NCI-H1105 treated with DMSO at 0.1 percent for 48 hours (cell line): ENCODE measurements around the gene DSG2.
A peak's percentile ranks its signal among the peaks of the same experiment; 100 is the strongest.

Experiments
- DNase-seq: peaks from one replicate; lab custom pipeline; 2025; lab: John Stamatoyannopoulos, UW

Gene DSG2

DNA sequence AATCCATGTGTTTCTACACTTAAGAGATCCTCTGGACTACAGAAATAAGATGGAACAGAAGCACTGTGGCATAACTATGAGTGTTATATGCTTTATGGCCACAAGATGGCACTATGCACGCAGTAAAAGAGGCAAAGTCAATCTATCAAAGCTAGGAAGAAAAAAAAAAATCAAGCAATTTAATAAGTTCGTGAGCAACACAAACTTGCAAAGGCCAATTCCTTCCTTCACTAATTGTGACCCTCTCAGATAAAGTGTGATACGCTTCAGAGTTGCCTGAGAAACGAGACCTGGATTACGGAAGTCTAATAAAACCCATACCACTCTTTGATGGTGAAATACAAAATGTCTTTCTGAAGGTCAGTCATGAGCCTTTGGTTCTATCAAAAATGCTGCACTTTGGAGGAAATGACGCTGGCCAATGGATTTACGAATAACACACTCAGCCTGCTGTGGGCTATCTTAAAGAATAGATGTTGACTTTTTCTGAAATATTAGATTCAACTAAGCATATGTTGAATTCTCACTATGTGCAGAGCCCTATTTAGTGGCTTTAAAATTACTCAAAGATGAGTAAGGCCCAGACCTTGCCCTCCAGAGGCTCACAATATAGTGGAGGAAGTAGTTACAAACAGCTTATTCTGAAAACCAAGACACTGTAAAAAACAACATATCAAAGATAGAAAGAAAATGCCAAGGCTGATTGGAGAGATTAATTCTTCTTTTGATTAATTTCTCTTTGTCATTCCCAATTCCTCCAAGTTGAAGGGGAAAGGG is 58.2 kb downstream of the DSG2 start:
- peak; percentile 75 for DNase-seq

GRCh38 chr18:31557446-31557845 is 59.5 kb downstream of the DSG2 start:
- no peak for DNase-seq

DNA sequence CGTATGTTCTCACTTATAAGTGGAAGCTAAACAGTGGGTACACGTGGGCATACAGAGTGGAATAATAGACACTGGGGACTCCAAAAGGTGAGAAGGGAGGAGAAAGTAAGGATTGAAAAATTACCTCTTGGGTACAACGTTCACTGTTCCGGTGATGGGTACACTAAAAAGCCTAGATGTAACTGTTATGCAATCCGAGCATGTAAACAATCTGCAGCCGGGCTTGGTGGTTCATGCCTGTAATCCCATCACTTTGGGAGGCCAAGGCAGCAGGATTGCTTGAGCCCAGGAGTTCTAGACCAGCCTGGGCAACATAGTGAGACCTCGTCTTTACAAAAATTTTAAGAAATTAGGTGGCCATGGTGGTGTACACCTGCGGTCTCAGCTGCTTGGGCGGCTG is 60.6 kb downstream of the DSG2 start:
- DNase-seq, result no peak

- no peak for DNase-seq
These were observed 64.7 kb downstream of the DSG2 start for GRCh38 chr18:31562726-31563125.

DNA sequence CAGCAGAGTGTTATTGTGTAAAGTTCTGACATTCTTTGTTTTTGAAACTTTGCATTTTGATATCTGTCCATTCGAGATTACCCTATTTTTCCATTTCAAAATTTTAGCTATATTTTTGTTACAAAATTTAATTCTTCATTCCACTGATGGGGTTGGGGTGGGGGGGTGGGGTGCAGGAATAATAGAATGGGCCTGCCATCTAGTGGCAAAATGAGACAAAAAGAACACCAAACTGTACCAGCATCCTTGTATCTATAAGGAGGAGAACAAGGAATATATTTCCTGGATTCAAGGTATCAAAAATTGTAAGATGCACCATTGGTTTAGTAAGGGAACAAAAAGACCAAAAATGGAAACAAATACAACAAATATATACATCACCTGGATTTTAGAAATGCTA is 65.8 kb downstream of the DSG2 start:
- DNase-seq, result no peak

- DNase-seq, result no peak
These were observed 67.4 kb downstream of the DSG2 start for GRCh38 chr18:31565345-31565744.

GRCh38 chr18:31565782-31566512 is 68.0 kb downstream of the DSG2 start:
- no peak for DNase-seq

GRCh38 chr18:31566576-31567306 is 68.8 kb downstream of the DSG2 start:
- DNase-seq, result no peak

GRCh38 chr18:31572368-31572767 is 74.4 kb downstream of the DSG2 start:
- no peak for DNase-seq

DNA sequence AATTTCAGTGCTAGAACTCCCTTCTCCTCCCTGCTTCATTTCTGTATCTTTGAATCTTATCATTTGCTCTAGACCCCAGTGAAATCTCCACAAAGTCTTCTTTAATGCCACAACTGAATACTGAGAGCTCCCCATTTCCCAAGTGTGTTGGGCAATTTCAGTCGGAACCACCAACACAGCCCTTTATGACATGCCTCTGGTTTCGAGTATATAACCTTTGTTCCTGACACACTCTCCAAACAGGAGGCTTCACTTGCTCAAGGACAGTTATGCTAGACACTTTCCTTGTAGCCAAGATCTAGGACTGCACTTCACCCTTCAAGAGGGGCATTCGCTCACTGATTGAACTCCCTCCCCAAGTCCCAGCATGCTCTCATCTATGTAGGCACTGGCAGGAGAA is 75.1 kb downstream of the DSG2 start:
- DNase-seq, result no peak

DNA sequence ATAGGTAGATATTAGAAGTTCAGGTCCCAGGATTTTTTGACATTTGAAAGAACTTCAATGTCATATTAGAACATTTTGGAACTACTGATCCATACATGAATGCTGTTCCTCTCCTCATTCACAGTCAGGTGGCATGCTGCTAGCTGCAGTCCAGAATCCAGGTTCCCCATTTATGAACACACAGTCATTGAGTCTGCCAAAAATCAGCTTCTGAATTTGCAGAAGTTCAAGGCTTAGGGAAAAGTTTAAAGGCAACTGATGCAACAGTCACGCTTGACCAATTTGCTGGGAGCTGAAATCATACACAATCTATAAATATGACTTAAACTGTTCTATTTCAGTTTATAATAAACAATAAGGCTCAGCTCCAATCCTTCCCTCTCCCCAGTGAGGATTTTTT is 76.4 kb downstream of the DSG2 start:
- DNase-seq, result no peak

GRCh38 chr18:31575515-31576257 is 77.7 kb downstream of the DSG2 start:
- DNase-seq, result no peak

DNA sequence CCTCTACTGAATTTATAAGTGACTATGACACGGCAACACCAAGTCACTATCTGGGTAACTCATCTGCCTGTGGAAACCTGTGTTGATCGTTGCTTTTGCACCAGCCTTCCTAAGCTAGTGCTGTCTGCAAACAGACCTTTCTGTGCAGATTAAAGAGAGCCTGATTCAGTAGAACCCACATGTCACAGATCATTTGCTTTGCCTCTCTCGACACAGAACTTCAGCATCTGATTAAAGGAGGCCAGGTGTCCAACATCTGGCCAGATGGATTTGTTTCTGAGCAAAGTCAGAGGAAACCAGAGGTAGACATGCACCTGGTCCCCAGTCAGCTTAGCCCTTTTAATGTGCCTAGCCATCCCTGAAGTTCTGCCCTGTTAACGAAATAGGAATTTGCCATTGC is 78.7 kb downstream of the DSG2 start:
- DNase-seq, result no peak

DNA sequence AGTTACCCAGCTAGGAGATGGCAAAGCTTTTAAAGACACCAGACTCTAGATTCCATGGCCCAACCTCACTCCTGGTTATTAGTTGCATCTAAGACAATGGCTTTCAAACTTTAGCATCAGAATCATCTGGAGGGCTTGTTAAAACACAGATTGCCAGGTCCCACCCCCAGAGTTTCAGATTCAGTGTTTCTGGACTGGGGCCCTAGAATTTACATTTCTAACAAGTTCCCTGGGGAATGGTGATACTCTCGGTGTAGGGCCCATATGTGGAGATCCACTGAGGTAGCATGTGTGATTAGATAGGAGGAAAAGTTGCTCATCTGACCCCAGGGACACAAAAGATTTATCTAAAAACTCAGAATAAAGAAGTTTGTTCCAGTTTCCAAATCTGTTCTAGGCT is 79.2 kb downstream of the DSG2 start:
- DNase-seq, result no peak

DNA sequence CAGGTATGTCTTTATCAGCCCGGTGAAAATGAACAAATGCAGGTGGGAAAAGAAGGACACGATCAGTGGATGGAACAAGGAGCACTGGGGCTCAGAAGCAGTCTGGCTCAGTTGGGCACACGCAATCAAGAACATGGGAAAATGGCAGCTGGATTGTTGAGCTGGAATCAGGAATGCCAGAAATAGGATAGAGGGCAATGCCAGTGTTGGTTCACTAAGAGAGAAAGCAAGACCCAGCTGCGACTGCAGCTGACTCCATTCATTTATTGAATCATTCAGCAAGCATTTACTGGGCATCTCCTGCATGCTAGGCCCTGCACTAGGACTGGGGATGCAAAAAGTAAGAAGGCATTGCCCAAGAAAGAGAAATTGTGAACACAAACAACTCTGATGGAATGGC is 80.1 kb downstream of the DSG2 start:
- no peak for DNase-seq

DNA sequence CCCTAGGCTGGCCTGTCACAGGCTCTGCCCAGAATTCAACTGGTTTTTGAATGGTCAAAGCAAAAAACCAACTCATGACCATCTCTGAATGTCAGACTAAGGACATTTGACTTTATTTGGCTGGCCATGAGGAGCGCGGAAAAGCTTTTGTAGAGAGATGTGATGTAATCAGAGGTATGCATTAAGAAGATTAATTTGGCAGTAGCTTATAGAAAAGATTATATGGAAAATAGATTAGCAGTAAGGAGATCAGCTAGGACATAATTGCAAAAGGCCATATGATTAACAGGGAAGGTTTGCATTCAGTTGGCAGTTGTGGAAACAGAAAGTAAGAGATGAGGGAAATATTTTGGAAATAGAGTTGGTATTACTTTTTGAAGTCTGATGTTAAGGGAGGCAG is 81.4 kb downstream of the DSG2 start:
- DNase-seq, result no peak

DNA sequence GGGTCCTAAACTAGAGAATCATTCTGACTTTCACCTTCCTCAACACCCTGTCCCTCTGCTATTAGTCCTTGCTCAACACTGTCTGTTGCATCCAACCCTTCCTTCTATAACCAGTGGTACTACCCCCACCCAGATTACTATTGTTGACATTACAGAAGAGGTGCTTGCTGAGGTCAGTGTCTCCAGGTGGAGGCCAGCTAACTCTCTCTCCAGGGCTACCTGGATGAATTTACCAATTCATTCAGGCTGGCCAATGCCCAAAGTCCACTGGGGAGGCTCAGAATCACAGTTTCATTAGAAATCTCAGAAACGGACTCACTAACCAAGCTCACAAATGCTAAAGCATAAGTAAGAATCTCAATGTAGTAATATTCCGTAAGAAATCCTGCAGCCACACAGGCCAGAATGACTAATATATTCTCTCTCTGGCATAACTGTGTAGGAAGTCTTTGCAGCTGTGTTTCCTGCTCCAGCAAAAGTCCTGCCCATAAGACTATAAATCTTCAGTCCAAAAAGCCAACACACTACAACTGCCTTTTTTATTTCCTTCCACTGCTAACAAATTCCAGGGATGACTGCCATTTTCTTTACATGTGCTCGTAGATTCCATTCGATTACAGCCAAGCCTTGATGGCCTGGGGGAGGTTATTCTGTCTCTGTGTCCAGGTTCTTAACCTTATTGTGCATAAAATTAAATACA is 83.7 kb downstream of the DSG2 start:
- no peak for DNase-seq

DNA sequence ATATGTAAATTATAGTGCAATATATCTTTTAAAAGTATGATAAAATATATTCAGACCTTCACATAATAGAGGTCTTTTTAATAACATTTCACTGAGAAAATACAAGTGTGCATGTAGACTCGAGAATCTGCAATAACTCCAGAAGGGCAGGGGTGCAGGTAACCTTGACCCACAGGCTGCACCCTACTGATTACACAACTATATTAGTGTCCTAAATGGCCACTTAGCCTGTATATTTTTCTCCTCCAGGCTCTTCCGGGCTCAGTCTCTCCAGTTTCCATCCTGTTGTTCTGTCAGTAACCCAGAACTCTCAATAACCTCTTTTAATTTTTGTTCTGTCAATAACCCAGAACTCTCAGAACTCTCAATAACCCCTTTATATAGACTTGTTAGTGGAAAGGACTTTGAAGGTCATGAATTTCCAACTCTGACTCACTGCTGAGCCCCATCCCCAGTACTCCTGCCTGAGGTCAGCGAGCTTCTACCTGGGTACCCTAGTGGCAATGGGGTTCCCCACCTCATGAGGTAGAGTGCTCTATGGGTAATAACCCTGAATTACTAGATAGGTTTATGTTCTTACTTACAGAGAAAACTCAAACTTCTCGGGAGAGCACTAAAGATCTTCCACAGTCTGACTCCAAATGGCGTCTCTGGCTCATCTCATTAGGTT is 85.3 kb downstream of the DSG2 start:
- DNase-seq, result no peak

GRCh38 chr18:31585991-31586390 is 88.0 kb downstream of the DSG2 start:
- DNase-seq, result no peak

GRCh38 chr18:31586616-31587015 is 88.6 kb downstream of the DSG2 start:
- DNase-seq, result no peak

DNA sequence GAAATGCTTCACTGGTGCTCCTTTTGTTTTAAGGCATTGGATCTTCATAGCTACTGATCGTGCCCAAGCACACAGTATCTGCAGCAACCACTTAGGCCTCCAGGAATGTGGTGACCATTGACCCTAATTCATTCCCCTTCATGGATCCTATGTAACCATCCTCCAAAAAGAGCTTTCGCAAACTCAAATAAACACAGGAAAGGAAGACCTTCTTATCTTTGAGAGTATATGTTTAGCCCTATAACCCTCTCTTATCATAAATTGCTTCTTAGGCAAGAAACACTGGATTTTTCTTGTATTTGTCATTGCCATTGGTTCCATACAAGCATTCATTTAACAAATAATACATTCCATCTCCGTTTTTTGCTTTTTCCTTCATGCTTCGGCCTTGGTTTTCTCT is 89.6 kb downstream of the DSG2 start:
- no peak for DNase-seq
